ENCODE results near the gene JAKMIP3.

JAKMIP3 gene

DNA sequence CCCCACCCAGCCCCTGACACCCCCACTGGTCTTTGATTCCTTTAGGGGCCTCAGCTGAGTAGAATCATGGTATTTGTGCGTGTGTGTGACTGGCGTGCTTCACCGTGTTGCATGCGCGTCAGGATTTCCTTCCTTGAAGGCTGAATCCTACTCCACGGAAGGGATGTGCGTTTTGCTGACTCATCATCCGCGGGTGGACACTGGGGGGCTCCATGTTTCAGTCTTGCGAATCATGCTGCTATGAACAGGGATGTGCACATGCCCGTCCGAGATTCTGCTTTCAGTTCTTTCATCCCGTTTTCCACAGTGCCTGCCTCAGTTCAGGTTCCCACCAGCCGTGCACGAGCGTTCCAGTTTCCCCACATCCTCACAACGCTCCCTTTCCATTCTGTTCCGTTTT lies 20.9 kb upstream of the JAKMIP3 start:
- DNase-seq: no peak

DNA sequence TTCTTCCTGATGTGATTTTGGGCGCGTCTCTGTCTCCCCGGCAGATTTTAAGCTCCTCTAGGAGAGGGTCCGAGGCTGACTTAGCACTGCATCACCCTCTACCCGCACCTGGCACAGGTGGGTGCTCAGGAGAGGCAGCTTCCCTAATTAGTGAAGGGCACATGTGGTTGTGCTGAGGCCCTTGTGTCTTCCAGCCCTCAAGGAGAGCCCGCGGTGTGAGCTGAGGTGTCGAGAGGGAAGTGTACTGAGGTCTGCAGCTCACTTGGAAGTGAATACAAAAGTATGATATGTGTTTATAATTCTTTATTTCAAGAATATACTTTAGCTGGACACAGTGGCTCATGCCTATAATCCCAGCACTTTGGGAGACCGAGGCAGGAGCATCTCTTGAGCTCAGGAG lies 20.4 kb upstream of the JAKMIP3 start:
- no peak for DNase-seq

GRCh38 chr10:132047575-132048293 lies 18.0 kb upstream of the JAKMIP3 start:
- DNase-seq: no peak

DNA sequence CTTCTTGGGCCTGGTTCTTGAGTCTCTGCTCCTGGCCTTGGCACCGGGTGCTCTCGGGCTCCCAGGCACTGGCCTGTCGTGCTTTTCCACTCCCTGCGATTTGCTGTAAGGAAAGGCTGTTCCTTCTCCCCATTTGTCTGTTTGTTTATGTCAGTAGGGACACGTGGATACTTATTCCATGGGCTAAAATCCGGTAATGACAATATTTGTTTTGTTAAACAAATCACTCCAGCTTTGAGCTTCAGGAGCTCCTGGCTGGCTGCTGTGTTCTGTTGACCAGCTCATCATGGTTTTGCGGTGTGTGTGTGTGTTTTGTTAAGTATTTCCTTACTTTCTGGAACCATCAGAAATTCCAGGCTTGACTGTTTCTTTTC lies 17.5 kb upstream of the JAKMIP3 start:
- DNase-seq: no peak

DNA sequence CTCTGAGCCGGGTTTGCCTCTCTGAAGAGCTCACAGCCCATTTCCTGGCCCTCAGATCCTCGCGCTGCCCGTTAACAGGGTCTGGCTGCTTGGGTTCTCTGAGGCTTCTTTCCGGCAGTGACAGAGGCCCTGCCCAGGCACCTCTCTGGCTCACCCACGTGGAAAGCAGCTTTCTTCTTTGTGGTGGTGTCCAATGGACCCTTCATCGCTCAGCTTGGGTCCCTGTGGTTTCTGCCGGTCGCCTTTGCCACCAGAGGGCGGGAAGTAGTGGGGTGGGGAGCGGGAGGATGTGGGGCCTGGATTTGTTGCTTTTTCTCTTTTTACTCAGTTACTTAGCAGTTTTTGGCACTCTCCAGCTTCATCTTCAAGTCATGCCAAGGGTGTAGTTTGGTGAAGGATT lies 15.6 kb upstream of the JAKMIP3 start:
- DNase-seq: no peak

- DNase-seq: no peak
These were observed 13.6 kb upstream of the JAKMIP3 start for GRCh38 chr10:132052124-132052523.

- no peak for DNase-seq
These were observed 11.2 kb upstream of the JAKMIP3 start for GRCh38 chr10:132054564-132054963.

DNA sequence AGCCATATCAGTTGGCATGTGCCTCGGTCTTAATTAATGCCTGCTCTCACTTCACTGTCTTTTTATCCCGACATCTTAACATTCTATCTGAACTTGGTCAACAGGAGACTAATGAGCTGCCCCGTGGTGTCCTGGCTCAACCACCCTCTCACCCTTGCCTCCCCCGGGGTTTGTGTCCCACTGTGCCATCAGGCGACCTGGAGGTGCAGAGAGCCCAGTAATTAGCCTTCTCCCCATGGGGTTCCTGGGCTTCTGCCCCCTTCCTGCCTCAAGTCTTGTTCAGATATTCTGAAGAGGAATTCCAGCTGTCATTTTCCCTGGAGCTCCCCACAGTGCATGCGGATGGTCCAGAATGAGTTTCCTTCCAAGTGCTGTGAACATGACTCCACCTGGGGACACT lies 10.1 kb upstream of the JAKMIP3 start:
- DNase-seq: no peak

GRCh38 chr10:132056663-132057062 lies 9.1 kb upstream of the JAKMIP3 start:
- DNase-seq: no peak

DNA sequence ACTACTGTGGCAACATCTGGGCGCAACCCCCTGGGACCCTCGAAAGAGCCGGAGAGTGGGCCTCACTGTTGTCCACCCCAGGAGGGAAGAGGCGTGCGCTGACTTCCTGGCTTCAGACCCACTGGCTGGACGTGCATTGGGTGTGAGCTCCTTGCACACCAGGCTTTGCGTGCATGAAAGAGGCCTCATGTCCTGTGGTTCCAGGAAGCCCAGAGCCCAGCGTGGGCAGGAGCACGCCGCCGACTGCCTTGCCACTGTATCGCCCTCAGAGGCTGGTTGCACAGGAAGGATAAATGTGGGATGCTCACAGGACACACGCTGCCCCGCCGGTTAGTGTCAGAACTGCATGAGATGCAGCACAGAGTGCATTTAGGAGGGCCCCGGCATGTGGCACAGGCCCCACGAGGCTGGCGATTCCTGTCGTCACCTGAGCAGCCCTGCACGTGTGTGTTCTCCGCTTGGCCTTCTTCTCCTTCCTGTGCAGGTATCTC lies 8.5 kb upstream of the JAKMIP3 start:
- DNase-seq: no peak

- no peak for DNase-seq
These were observed 7.5 kb upstream of the JAKMIP3 start for GRCh38 chr10:132058111-132058745.

GRCh38 chr10:132058793-132059759 lies 6.7 kb upstream of the JAKMIP3 start:
- no peak for DNase-seq

DNA sequence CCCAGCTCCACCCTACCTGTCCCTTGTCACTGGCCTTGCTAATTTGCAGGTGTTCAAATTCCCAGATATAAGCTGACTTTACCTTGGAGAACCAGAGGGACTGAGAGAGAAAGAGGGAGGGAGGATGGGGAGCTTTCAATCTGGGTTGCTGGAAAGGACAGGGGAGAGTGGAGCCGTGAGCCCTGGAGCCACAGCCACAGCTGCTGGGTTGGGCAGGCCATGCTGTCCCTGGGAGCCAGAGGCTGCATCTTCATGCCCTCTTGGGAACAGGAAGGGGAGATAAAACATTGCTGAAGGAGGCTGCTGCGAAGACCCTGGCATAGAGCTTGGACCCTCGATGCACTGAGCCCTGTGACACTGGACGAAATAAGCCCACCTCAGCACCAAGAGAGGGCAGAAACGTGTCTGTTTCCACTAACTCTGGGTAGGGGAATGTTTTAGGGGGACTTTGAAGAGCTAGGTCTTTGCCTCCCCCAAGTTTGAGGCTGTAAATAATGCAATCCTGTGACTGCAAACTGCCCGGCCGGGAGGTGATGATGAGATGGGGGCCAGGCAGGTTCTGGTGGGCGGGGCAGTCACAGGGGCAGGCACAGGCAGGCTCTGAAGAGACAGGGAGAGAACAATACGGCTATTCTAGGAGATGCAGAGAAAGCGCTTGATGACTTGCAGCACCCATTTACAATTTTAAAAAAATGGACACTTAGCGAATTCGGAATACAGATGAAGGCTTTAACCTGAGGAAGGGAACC lies 5.8 kb upstream of the JAKMIP3 start:
- DNase-seq: no peak

DNA sequence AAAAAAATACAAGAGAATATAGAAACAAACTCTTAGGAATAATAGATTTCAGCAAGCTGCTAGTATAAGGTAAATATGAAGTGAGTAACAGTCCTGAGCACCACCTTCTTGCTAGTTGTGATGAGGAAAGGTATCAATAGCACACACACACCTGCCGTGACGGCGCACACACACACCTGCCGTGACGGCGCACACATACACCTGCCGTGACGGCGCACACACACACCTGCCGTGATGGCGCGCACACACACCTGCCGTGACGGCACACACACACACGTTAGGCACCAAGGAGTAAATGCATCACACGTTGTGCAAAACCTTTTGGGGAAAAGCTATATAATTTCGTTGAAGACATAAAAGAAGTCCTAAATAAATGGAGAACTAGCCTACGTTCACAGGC lies 4.7 kb upstream of the JAKMIP3 start:
- DNase-seq: no peak

- no peak for DNase-seq
These were observed 4.3 kb upstream of the JAKMIP3 start for GRCh38 chr10:132061465-132061864.

- DNase-seq: no peak
These were observed 3.6 kb upstream of the JAKMIP3 start for GRCh38 chr10:132062116-132062515.

DNA sequence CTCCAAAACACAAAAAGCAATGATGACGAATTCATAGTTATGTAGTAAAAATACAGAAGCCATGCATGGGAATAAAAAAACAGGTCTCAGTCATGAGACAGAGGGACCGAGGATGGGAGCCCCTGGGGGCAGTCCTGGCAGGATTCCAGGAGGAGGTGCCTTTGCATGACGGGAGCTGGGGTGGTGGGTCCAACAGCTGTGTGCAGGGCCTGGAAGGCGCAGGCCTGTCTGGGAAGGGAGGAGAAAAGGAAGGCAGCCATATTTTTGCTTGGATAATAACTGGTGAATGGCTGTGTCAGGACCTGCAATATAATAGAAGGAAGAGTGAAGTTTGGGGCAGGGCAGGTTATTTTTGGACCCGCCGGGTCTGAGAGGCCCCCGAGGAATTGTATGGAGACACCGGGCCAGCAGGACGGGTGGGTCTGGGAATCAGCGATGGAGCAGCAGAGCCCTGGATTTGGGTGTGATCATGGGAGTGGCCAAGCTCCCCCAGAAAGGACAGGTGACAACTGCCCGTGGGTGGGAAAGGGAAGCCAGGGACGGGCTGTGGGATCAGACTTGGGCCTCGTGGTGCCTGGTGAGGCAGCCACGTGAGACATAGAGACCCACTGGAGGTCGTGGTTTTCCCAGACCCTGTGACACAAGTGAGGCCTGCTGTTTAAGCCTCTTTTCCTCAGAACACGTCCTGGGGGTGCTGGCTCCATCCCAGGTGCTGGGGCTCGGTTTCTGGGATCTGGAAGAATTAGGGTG lies 2.9 kb upstream of the JAKMIP3 start:
- no peak for DNase-seq

GRCh38 chr10:132063432-132063831 lies 2.3 kb upstream of the JAKMIP3 start:
- DNase-seq: no peak

DNA sequence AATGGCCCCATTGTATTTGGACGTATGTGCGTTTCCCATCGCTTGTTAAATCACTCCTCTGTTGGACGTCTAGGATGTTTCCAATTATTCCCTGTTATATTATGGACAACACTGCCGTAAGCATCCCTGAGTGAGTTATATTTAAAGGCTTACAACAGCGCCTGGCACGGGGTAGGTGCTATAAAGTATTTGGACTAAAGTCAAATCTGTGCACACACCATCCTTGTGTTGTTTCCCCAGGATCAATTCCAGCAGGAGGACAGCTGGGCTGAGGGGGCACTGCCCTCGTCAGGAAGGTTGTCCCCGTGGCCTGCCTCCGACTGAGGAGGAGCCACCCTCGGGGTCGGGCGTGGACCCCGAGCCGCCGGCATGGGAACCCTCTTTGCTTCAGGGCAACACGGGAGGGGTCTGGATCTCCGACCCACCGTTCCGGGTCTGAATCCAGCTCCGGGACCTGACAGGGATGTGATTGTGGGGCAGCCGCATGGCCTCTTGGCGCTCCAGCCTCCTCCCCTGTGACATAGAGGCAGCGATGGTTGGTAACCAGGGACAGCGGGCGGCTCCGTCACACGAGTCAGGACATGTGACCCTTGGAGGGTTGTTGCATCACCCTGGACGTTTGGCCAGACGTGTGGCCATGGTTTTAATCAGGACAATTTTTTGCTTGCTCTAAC lies 1.5 kb upstream of the JAKMIP3 start:
- no peak for DNase-seq

GRCh38 chr10:132064771-132065437 lies 842 bp upstream of the JAKMIP3 start:
- DNase-seq: no peak

- no peak for DNase-seq
These were observed 440 bp downstream of the JAKMIP3 start for GRCh38 chr10:132066186-132066585.

All from COR-L47 (cell line).